HL-60 (cell line): ENCODE data around the gene CALM1.

Experiments
- DNase-seq, 2 experiments: peaks; one replicate each; pipeline ENCODE4 v3.0.0-alpha.2; 2010 to 2020; ENCODE audit warnings: low read depth in 1 of 2, low spot score in 1 of 2
- H3K27ac ChIP-seq: fragments of 250-450 bp; sonication (Bioruptor Pico); replicated peaks from 2 replicates; pipeline ENCODE4 v1.5.1; 2020; ENCODE audit warnings: mild to moderate bottlenecking, moderate library complexity
- H3K27me3 ChIP-seq: fragments of 250-450 bp; sonication (Bioruptor Pico); 2 replicates; pipeline ENCODE4 v1.5.1; 2021; ENCODE audit warnings: mild to moderate bottlenecking, moderate library complexity; ENCODE audit not compliant: insufficient read depth, poor library complexity, severe bottlenecking
- H3K4me3 ChIP-seq: replicated peaks from 2 replicates; pipeline ENCODE4 v1.5.1; 2011; ENCODE audit warnings: mild to moderate bottlenecking, control low read depth, low read length; ENCODE audit not compliant: insufficient read depth
- CTCF ChIP-seq: IDR thresholded peaks from one replicate; pipeline ENCODE4 v1.5.1; 2011; ENCODE audit warnings: low read length, control low read depth, inconsistent platforms; ENCODE audit not compliant: insufficient read depth
- GABPA ChIP-seq: IDR thresholded peaks from 2 replicates; pipeline ENCODE4 v1.6.1; 2012; ENCODE audit warnings: low read depth
- POLR2AphosphoS5 ChIP-seq: IDR thresholded peaks from 2 replicates; pipeline ENCODE4 v1.6.1; 2012; ENCODE audit warnings: low read depth
- REST ChIP-seq: IDR thresholded peaks from 2 replicates; pipeline ENCODE4 v1.6.1; 2012; ENCODE audit warnings: low read depth; ENCODE audit not compliant: insufficient replicate concordance
- SPI1 ChIP-seq: IDR thresholded peaks from 2 replicates; pipeline ENCODE4 v1.6.1; 2012; ENCODE audit warnings: low read depth, mild to moderate bottlenecking, borderline replicate concordance

The CALM1 gene

DNA sequence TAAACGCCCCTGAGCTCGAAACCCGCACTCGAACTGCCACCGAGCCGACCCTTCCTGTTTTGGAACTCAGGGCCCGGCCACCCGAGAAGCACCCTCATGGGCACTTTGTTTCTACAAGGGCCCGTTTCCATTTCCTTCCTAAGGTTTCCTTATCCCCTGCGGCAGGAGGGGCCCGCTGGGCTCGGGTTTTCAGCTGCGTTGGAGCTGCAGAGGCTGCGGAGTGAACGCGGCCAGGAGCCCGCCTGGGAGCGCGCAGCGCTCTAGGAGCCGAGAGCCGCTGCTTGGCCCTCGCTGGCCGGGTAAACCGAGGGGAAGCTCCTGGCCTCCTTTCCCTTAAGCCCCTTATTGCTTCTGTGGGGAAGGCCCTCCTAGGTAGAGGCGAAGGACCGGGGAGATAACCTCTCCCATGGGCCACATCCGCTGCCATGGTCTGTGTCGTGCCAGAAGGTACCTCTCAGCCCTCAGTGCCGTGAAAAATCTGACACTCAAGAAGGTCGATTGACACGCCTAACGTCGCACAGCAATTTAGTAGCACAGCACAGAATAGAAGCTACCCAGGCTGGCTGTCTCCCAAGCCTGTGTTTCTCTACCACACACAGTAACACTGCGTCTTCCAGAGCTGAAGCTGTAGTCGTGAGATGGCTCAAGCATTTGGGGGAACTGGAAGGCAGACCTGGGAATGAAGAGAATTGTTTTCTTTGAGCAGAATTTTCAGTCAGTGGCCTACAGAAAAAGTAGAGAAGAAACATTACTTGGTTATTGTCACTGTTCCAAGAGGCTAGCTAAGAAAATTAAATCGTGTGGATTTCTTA, 12.9 kb upstream of the CALM1 start:
- Histone ChIP-seq H3K27ac (peak overlapping the region; percentile 95), H3K4me3 (peak overlapping the region; percentile 26), H3K27me3 (no peaks in the 10 kb centered on the region)
- DNase-seq, result peak in 1 of 2 experiments; percentile 6
- TF ChIP-seq SPI1, result no peak
- TF ChIP-seq CTCF, result no peak
- TF ChIP-seq GABPA, result no peak
- no peak for TF ChIP-seq REST
- TF ChIP-seq POLR2AphosphoS5, result no peak

GRCh38 chr14:90384543-90384911, 12.3 kb upstream of the CALM1 start:
- DNase-seq, result no peak
- H3K27ac ChIP-seq, result peak overlapping the region; percentile 95; the same call in 1 of the 2 replicates
- no peak overlapping the region for H3K4me3 ChIP-seq
- H3K27me3 ChIP-seq, result no peaks in the 10 kb centered on the region
- TF ChIP-seq GABPA (no peak), REST (no peak), SPI1 (no peak)

DNA sequence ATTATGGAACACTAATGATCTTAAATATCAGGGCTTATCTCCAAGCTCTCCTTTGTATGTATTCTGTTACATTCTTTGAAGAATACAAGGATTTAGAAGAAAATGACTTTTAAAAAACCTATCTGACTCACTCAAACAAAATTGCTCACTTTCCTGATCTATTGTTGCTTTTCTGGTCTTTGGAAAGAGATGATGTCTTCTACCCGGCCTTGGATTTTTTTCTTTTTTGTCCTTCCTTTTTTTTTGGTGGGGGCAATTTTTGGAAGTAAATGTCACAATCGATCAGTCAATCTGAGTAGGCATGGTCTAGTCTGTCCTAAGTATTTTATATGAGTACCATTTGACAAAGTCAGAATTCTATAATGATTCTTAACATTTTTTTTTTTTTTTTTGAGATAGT, 10.5 kb upstream of the CALM1 start:
- TF ChIP-seq GABPA (no peak), REST (no peak), CTCF (no peak), SPI1 (no peak)
- no peak for DNase-seq
- H3K4me3 ChIP-seq, result no peak overlapping the region
- no peaks in the 10 kb centered on the region for H3K27me3 ChIP-seq
- H3K27ac ChIP-seq, result no peak overlapping the region
